ENCODE measurements around the gene ARPP19.

Gene ARPP19

GRCh38 chr15:52528564-52529340 lies 40.1 kb downstream of the ARPP19 start, which contains the start of gene MYO5A:
Gene MYO5A (minus strand): TSS chr15:52528880. CDS start chr15:52528806, 74 bp downstream.
- peak; percentile 20 for DNase-seq (ENCODE audit: low read depth)
- TF ChIP-seq CTCF (conservative IDR thresholded peaks at IDR 0.05; ENCODE audit: low read depth, low read length), result peak; percentile 7
- peak within 1 kb of the TSS; percentile 72 for H3K4me3 ChIP-seq (ENCODE audit: low read length)

- peak overlapping the region; percentile 72 for H3K4me3 ChIP-seq (ENCODE audit: low read length)
- TF ChIP-seq CTCF (conservative IDR thresholded peaks at IDR 0.05; ENCODE audit: low read depth, low read length), result no peak
- no peak for DNase-seq (ENCODE audit: low read depth)
Measured at GRCh38 chr15:52527911-52528563, 40.8 kb downstream of the ARPP19 start.

GRCh38 chr15:52527196-52527910 lies 41.5 kb downstream of the ARPP19 start:
- no peak overlapping the region for H3K4me3 ChIP-seq (ENCODE audit: low read length)
- DNase-seq (ENCODE audit: low read depth), result no peak
- no peak for TF ChIP-seq CTCF (conservative IDR thresholded peaks at IDR 0.05; ENCODE audit: low read depth, low read length)

- no peak for TF ChIP-seq CTCF (conservative IDR thresholded peaks at IDR 0.05; ENCODE audit: low read depth, low read length)
- no peak overlapping the region for H3K4me3 ChIP-seq (ENCODE audit: low read length)
- DNase-seq (ENCODE audit: low read depth), result no peak
Measured at GRCh38 chr15:52524223-52525136, 44.4 kb downstream of the ARPP19 start.

GRCh38 chr15:52523647-52524046 lies 45.2 kb downstream of the ARPP19 start:
- DNase-seq (ENCODE audit: low read depth), result no peak
- TF ChIP-seq CTCF (conservative IDR thresholded peaks at IDR 0.05; ENCODE audit: low read depth, low read length), result no peak
- H3K4me3 ChIP-seq (ENCODE audit: low read length), result no peak overlapping the region

GRCh38 chr15:52523192-52523591 lies 45.6 kb downstream of the ARPP19 start:
- TF ChIP-seq CTCF (conservative IDR thresholded peaks at IDR 0.05; ENCODE audit: low read depth, low read length), result no peak
- DNase-seq (ENCODE audit: low read depth), result peak; percentile 9
- H3K4me3 ChIP-seq (ENCODE audit: low read length), result no peak overlapping the region
